Spleen (tissue), 7 donors: ENCODE results near the gene AKAP3.

ENCODE experiments used
- POLR2A ChIP-seq, 3 donors: fragments of 450-650 bp; IDR thresholded peaks; one replicate each; pipeline ENCODE4 v1.5.1; 2017; ENCODE audit warnings: antibody characterized with exemption in 3 of 3, mild to moderate bottlenecking in 1 of 3
- POLR2AphosphoS5 ChIP-seq, 3 donors: sonication (generic); formaldehyde crosslinking; IDR thresholded peaks; one replicate each; pipeline ENCODE4 v1.5.1; 2017; ENCODE audit warnings: antibody characterized with exemption in 3 of 3
- TF ChIP-seq, protein P1 (sequence below), 11 experiments: fragments of 200-600 bp in 7 of 11; fragments of 450-650 bp in 4 of 11; sonication (generic) in 4 of 11; IDR thresholded peaks in 8 of 11; conservative IDR thresholded peaks in 3 of 11; 1 replicate in 7 of 11; 2 replicates in 4 of 11; pipeline versions ENCODE4 v1.4.0 to v1.8.0; 2016 to 2021; ENCODE audit warnings: antibody characterized with exemption in 11 of 11, inconsistent platforms in 4 of 11, mild to moderate bottlenecking in 1 of 11
- donor health status: DM: no; HTN: no; CAD: no; lungs with moderate emphysema.
- donor health status: DM: no; HTN: no; CAD: no.
- donor health status: DM: no; HTN: no; CAD: no.

DNA sequence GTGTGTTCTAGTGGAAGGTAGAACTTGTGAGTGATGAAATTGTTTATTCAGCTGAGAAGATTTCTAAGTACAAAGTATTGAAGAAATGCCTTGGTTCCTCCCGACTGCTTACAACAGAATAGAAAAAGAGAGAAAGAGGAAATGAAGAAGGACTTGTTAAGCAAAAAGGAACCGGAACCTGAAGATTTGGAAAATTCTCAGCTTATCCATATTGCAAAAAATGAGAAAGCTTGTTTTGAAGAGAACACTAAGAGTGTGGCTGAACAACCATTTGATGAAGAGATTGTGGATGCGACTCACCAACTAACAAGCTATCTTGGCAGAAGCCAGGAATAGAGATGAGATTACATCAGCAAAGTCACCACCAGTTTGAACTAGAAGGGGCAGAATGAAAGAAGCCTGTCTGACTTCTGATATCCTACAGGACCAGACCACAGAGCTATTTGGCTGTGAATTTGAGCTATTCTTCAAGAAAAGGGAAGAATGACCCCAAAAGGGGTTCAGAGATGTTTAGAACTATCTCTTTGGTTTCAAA is 15.2 kb upstream of the AKAP3 start:
- TF ChIP-seq POLR2AphosphoS5 (IDR thresholded peaks at IDR 0.05) (no peak), POLR2A (IDR thresholded peaks at IDR 0.05) (no peak)
- TF ChIP-seq, protein P1, sequence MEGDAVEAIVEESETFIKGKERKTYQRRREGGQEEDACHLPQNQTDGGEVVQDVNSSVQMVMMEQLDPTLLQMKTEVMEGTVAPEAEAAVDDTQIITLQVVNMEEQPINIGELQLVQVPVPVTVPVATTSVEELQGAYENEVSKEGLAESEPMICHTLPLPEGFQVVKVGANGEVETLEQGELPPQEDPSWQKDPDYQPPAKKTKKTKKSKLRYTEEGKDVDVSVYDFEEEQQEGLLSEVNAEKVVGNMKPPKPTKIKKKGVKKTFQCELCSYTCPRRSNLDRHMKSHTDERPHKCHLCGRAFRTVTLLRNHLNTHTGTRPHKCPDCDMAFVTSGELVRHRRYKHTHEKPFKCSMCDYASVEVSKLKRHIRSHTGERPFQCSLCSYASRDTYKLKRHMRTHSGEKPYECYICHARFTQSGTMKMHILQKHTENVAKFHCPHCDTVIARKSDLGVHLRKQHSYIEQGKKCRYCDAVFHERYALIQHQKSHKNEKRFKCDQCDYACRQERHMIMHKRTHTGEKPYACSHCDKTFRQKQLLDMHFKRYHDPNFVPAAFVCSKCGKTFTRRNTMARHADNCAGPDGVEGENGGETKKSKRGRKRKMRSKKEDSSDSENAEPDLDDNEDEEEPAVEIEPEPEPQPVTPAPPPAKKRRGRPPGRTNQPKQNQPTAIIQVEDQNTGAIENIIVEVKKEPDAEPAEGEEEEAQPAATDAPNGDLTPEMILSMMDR (IDR thresholded peaks at IDR 0.05 in 8 of 11, conservative IDR thresholded peaks at IDR 0.05 in 3 of 11), result no peak
